AG08395 (cell line): ENCODE measurements around the gene PROSER3.
A peak's percentile ranks its signal among the peaks of the same experiment; 100 is the strongest.
"Not testable (repeated sequence)": the region's sequence is repeated elsewhere in the genome, so short reads cannot be mapped to it uniquely, and the experiment has no call there.

Experiments
- DNase-seq: peaks from one replicate; pipeline ENCODE4 v3.0.0; 2012; ENCODE audit warnings: mixed read lengths, low spot score

PROSER3 gene

DNA sequence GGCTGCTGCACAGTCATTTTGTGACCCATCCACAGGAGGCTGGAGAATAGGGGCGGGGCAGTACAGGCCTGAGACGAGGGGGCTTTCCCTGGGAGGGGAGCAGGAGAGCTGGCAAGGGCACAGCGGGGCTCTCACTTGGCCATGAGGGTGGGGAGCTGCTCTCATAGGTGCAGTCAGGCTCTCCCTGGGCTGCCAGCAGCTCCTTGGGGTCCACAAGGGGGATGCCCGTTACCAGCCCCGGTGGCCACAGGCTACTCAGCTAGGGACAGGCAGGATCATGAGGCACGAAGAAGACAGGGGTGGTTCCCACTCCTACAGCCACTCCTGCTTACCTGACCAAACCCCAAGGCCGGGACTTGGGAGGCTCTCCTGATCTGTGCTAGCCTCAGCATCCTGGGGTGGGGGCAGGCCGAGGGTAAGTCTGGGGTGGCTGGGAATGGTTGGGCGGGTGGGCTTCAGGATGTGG is 33.9 kb downstream of the PROSER3 start:
- DNase-seq = no peak

- DNase-seq = no peak
Observed at GRCh38 chr19:35792312-35792711, 34.3 kb downstream of the PROSER3 start.

GRCh38 chr19:35792888-35793287 is 34.9 kb downstream of the PROSER3 start:
- no peak for DNase-seq

DNA sequence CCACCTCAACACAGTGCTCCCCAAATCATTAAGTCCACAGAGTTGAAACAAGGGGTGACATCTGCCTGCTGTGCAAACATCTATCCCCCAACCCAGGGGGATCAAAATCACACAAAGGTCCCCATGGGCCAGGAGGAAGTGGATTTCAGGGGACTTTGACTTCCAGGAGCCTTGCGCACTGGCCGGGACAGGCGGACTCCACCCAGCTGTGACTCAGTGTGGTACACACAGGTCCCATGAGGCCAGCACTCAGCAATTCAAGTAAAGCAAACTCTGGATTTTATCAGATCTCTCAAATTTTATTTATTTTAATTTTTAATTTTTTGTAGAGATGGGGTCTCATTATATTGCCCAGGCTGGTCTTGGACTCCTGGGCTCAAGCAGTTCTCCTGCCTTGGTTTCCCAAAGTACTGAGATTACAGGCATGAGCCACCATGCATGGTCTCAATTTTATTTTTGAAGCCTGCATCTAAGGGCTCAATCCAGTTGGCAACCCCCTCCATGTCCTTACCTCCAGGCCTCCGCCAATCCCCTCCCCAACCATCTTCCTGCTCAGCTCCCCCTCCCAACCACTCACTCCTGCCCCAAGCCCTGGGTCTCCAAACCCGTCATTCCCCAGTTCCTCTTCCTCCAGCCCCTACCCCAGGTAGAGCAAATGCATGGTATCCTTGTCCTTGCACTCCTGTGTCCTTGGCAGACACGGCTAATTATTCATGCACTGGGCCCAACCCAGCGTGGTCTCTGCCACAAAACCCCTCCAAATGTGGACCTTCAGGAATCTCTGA is 35.6 kb downstream of the PROSER3 start:
- peak; percentile 83 for DNase-seq

- DNase-seq = not testable (repeated sequence)
Observed at GRCh38 chr19:35795564-35795963, 37.6 kb downstream of the PROSER3 start.

DNA sequence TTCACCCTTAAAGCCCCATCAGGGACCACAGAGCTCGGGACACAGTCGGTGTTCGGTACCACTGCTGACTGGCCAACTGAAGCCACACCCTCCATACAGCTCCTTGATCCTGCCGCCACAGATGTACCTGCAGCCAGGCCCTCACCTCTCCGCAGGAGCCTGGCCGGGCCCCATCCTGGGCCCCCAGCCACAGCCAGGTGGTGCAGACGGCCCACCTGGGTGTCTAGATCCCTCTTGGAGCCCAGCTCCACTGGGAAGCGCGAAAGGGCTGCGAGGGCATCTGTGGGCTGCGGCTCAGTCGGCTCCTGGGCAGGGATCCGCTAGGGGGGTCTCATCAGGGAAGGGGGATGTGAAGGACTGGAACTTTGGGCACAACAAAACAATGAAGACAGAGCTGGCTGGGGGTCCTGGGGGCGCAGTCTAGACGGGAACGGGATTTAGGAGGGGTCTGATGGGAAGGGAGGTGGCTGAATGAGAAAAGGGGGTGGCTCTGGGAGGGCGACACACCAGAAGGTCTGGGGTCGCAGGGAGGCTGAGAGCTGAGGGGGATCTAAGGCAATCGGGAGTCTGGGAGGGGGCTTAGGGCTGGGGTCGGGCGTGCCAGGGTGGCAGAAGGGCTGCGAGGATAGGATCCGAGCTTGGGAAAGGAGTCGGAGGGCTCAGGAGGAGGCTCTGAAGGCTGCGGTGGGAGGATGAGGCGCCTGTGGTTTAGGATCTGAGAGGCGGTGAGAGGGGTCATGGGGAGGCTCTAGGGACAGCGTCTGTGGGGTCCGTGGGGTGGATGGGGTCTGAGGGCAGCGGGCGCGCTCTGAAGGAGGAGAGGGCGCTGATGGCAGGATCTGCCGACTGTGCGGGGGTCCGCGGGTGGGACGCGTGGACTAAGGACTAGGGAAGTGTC is 38.9 kb downstream of the PROSER3 start:
- no peak for DNase-seq

GRCh38 chr19:35797663-35798062 is 39.7 kb downstream of the PROSER3 start:
- no peak for DNase-seq

DNA sequence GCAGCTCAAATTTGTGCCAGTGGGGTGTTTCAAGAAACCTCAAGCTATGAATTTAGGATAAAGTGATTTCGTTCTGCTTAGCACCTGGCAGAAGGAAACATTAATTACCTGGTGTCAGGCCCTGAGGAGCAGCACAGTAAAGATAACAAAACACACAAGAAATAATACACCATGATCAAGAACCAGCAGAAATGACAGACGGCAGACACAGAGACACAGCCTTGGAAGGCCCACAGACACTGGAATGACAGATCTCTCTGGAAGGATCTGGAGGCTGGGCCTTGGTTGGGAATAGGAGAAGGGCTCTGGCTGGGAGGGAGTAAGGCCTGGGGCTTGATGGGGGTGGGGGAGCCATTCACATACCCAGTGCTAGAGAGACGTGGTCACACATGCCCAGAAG is 43.9 kb downstream of the PROSER3 start:
- DNase-seq = no peak

GRCh38 chr19:35805526-35806102 is 47.6 kb downstream of the PROSER3 start:
- DNase-seq = no peak

DNA sequence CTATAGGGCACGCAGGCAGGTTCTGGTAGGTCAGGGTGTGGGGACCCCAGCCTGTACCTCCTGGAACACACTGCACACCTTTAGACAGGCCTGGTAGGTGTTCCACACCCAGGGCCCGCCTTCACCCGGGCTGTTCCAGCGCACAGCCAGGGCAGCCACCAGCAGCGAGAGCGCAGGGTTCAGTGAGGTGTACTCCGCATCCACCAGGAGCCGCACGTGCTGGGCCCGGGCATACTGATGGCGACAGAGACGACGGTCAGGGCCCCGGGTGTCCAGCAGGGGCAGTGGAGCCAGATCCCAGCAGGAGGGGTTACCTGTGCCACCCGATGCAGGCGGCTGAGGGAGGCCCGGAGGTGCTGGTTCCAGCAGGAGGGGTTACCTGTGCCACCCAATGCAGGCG is 48.6 kb downstream of the PROSER3 start:
- no peak for DNase-seq

GRCh38 chr19:35807633-35808032 is 49.7 kb downstream of the PROSER3 start:
- DNase-seq = no peak

- no peak for DNase-seq
Observed at GRCh38 chr19:35811317-35812219, 53.6 kb downstream of the PROSER3 start.

DNA sequence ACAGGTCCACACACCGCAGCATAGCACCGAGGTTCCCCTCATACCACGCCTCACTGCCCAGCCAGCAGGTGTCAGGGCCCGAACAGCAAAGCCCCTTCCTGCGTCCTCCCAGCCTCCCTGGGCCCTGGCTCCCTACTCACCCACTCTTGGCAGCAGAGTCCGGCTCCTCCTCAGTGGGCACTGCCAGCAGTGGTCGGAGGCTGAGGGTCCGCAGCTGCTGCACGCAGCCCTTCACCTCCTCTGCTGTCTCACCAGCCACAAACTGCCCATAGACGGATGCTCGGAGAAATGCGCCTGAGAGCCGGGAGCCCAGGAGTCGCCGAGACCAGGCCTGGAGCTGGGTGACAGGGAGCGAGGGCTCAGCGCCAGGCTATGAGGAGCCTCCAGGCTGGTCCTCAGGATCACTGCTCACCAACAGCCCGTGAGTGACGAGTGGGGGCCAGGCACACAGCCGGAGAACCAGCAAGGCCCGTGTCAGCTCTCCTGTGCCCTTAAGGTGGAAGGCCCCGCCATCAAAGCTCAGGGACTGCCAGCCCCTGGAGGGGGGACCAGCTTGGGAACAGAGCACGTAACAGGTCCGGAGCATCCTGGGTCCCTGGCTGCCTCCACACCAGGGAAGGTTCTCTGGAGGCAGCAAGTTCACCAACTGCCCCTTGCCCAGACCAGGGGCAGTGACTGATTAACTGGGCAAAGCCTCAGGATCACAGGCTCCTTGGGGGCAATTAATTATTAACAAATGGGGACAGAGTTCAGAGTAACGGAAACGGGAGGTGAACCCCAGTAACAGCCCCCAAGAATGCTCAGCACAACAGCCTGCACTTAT is 54.5 kb downstream of the PROSER3 start, which contains the start of gene PRODH2:
TSS of gene PRODH2 (minus strand) at position 626 of the 823 bp plus-strand sequence. CDS start at position 586, 40 bp downstream.
- no peak for DNase-seq

GRCh38 chr19:35813043-35813890 is 55.3 kb downstream of the PROSER3 start:
- DNase-seq = no peak

DNA sequence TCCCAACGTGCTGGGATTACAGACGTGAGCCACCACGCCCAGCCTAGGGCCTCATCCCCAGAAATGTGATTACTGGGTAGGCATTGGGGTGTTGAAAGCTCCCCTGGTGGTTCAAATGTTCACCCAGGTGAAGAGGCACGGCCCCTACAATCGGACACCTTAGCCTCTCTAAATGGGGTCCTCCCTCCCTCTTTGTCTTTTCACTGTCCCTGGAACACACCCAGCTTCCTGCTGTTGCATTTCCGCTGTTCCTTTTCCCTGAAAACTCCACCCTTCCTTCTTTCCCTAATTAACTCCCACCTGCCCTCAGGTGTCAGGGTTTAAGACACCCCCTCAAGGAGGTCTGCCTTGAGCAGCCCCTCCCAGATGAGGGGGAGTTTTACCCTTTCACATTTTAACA is 58.3 kb downstream of the PROSER3 start:
- no peak for DNase-seq

DNA sequence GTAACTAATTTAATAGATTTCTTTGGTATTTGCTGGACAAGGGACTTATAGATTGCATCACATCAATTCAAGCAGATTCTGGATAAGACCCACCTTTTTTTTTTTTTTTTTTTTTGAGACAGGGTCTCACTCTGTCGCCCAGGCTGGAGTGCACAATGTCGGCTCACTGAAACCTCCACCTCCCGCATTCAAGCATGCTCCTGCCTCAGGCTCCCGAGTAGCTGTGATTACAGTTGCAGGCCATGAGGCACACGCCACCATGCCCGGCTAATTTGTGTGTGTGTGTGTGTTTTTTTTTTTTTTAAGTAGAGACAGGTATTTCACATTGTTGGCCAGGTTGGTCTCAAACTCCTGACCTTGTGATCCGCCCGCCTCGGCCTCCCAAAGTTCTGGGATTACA is 58.9 kb downstream of the PROSER3 start:
- no peak for DNase-seq

- no peak for DNase-seq
Observed at GRCh38 chr19:35818445-35818844, 60.5 kb downstream of the PROSER3 start.
